Stimulated activated CD4-positive, alpha-beta T cell treated with anti-CD3 and anti-CD28 coated beads, Interleukin-12 subunit alpha, Interleukin-12 subunit beta, amount 100 ng/mL, for 4 hours (primary cell): ENCODE measurements around the gene CTTNBP2.

Experiments
- DNase-seq: peaks from one replicate; pipeline ENCODE4 v3.0.0-alpha.2; 2020

CTTNBP2 gene

GRCh38 chr7:117873310-117874190 is at the start of gene CTTNBP2:
Gene CTTNBP2, minus strand, starts transcription at chr7:117873441. Its CDS starts 26 bp downstream, at chr7:117873415.
- DNase-seq = no peak

- no peak for DNase-seq
Measured at GRCh38 chr7:117916309-117916708, 43.1 kb upstream of the CTTNBP2 start.

DNA sequence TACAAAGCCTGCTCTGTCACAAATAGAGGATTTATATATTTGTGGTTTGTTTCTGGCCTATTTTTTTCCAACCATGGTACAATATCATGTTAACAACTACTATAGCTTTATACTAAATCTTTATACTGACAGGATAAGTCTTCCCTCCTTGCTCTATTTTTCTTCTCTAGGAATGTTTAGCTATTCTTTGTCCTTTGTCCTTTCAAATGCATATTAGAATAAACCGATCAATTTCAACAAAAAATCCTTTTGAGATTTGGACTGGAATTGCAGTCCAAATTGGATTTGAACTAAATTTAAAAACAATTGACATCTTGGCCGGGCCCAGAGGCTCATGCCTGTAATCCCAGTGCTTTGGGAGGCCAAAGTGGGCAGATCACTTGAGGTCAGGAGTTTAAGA is 39.2 kb upstream of the CTTNBP2 start:
- no peak for DNase-seq

- DNase-seq = no peak
Measured at GRCh38 chr7:117908031-117908795, 35.0 kb upstream of the CTTNBP2 start.

DNA sequence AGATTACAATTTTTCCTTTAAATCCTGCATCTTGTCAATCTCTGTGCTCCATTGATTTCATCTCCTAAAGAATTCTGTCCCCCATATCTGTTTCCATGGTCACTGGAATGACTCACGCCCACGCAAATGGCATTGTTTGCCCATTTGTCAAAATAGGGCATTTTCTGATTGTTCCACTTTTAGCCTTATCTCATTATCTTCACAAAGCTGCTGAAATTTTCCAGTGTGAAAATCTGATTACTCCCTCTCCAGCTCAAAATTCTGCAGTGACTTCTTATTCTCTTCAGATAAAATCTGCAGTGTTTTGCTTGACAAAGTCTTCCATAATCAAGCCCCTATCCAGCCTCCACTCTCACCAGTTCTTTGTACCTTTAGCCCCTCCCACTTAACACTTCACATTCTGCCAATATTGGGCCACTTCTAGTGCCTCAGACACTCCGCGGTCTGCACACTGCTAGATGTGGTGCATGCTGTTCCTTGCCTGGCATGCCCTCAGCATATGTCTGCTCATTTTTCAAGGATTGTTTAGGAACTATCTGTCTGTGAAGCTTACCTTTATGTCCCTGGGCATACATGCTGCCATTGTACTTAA is 33.9 kb upstream of the CTTNBP2 start:
- no peak for DNase-seq

DNA sequence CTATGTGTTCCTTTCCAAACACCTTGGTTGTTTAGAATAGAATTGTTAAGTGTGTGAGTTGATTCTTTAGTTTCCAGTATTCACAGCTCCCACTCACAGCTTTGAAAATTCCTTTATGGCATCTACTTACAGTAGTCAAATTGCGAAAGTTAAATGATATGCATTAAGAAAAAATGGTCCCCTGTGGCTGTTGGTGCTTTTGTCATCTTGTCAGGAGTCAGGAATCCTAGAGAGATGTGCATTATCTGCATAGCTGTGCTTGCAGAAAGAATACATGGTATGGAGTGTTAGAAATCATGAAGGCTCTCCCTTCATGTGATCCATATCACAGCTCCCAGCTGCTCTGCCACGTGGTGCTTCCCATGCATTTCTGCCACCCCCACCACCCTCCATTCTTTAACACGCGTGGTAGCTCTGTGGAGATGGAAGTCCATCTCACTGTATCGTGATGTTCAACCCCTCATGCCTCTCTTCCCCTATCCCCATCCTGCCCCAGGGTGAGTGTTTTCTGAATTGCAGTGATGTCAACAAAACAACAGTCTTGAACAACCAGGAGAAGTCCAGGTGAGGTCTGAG is 29.2 kb upstream of the CTTNBP2 start:
- no peak for DNase-seq

GRCh38 chr7:117901089-117901797 is 28.0 kb upstream of the CTTNBP2 start:
- DNase-seq = no peak

DNA sequence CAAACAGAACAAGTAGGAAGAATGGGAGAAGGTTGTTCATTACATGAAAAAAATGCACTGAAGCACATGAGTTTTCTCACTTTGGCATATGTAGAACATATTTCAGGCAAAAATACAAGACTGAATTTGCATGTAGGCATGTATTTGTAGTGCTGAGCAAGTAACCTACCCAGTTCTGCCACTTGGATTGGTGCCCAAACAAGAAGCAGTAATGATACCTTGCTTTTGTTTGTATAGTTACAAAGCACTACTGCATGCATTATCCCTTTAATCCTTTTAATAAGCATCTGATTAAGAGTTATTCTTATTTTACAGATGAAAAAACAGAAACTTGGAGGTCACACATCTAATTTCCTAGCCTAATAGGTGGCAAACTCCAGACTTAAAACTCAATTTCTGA is 23.1 kb upstream of the CTTNBP2 start:
- DNase-seq = no peak

DNA sequence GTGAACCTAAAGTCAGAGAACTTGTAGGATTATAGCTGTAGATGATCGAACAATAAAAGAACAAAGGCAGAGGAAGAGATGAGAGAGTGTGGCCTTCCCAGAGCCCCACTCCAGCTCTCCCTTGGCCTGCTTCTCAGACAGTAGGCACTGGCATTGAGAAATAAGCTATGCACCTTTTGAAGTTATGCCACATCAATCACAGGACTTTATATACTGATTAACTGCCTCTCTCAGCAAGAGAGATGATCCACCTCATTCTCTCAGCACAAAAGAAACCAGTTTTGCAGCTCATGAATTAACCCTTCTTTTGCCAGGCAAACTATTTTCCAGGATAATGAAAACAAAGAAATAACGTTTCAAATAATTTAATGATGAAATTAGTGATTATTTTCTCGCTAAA is 22.0 kb upstream of the CTTNBP2 start:
- DNase-seq = no peak

- DNase-seq = no peak
Measured at GRCh38 chr7:117894037-117894436, 20.8 kb upstream of the CTTNBP2 start.

GRCh38 chr7:117892821-117893220 is 19.6 kb upstream of the CTTNBP2 start:
- DNase-seq = no peak

- no peak for DNase-seq
Measured at GRCh38 chr7:117889611-117890010, 16.4 kb upstream of the CTTNBP2 start.

DNA sequence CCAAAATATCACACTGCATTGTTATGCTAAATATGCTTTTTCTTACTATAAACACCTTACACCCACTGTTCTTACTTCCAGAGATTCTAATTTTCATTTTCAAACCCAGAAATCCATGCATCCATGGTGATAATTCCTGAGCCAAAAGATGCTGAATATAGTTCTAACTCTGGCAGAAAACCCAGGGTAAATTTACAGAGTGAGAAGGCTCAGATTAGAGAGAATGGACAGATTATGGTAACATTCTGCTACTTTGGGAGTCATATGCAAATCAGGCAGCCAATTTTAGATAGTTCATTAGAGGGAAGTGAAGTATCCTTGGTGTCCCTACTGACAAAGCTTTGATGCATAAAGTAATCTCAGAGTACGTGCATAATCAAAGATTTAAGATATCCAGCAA is 15.4 kb upstream of the CTTNBP2 start:
- DNase-seq = no peak

DNA sequence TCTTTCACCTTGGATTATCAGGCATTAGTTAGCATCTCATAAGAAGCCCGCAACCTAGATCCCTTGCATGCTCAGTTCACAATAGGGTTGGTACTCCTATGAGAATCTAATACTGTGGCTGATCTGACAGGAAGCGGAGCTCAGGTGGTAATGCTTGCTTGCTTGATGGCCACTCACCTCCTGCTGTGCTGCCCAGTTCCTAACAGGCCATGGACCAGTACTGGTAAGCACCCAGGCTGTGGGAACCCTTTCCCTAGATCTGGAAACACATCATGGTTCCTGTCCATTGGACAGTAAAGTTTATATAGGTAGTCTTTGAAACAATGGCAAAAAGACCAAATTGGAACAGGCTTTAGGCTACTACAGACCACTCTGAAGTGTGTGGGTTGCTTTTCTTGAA is 9.4 kb upstream of the CTTNBP2 start:
- no peak for DNase-seq

DNA sequence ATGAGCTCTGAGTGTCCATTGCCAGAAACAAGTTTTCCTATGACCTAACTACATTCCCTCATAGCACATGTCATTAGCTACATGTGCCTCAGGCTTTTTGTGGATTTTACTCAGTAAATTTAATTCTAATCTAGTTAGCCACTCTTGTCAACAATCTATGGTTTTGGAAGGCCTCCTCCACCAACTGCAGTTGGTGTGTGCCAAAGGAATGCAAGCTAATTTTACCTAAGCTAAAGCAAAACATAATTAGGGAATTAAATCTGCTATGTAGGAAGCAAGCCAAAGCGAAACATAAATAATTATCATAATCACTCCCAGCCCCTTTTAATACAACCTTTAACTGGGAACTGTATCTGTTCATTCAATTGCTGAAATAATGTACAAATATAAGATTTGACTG is 3.5 kb upstream of the CTTNBP2 start:
- no peak for DNase-seq

GRCh38 chr7:117875566-117875965 is 2.3 kb upstream of the CTTNBP2 start:
- DNase-seq = no peak

GRCh38 chr7:117874191-117874700 is 1.0 kb upstream of the CTTNBP2 start:
- no peak for DNase-seq

DNA sequence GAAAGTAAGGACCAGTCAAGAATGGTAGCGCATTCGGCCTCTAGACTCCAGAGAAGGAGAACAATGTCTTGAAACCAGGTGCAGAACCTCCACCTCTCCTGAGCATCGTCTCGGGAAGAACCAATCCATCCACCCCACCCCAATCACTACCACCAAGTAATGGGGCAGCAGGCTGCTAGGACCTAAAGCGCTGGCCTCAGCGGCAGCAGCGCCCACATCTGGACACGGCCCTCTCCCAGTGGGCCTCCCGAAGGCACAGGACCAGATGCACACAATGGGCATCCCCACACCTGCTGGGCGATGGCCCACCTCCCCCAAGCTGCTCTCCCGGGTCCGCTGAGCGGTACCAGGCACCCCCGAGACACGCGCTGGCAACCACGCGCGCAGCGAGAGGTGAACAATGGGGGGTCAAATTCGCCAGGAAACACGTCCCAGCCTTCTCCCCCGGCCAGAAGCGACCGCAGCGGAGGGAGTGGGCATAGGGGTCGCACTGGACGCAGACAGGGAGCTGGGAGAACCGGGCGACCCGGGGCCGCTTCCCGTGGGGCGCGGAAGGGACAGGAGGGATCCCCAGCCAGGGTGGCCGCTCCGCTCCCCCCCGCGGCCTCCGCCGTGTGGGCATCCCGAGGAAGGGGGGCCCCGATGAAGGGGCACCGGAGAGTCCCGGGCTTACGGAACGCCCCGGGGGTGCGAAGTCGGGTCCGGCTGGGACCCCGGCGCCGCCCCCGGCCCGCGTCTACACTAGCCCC is 506 bp downstream of the CTTNBP2 start:
- no peak for DNase-seq

DNA sequence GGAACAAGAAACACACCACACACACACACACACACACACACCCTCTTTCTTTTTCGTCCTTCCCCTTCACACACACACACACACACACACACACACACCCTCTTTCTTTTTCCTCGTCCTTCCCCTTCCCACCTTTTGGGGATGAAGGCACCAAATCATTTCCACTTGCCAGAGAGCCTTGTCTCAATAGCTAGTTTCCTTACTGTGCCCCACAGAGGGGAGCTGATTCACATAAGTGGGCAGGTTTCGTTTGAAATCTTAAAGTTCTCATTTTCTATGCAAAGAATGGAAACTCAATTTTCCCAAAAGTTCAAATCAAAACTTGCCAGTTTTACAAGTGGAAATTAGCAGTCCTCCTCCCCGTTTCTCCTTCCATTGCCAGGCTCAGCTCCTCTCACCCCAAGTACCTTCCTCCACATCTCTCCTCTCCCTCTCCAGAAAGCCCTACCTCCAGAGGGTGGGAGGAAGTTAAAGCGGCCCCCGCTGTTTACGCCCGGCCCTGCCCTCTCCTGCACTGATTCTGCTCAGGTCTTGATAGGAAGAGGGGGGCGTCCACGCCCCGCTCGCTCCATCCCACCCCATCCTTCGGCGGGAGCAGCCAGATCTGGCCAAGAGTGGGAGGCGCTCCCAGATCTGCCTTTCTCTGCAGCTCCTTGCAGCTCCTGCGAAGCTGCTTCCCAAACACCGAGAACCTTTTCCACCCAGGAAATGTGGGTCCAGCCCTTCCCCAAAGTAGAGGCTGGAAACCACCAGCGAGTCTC is 1.3 kb downstream of the CTTNBP2 start:
- no peak for DNase-seq

DNA sequence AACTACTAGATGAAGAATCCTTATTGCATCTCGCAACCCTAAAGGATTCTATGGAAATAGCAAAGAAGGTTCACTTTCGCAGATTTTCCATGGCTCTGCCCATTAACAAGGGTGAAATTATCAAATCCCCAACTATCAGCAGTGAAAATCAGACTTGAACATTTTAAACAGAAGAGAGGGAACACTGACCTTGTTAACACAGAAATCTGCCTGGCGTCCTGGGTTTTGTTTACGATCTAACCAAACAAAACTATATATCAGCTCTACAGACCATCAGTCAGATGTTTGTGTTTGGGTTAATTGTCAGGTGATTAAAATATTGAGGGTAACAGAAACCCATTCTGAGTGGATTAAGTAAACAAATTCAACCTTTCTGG is 1.9 kb downstream of the CTTNBP2 start:
- DNase-seq = no peak
